Omental fat pad (tissue), 4 donors: ENCODE results near the gene C12orf76. TPM values are rescaled to one million over a fixed set of nuclear protein-coding genes. Genes with fewer than 3 reads are reported as not detected.
"Not testable (repeated sequence)": the region's sequence is repeated elsewhere in the genome, so short reads cannot be mapped to it uniquely, and the experiment has no call there.

Source experiments
- ATAC-seq: fragments of 150-250 bp; one replicate; pipeline ENCODE4 v1.9.1; 2016; ENCODE audit warnings: mild to moderate bottlenecking, moderate library complexity; ENCODE audit not compliant: low FRiP score
- DNase-seq: peaks from one replicate; pipeline ENCODE4 v3.0.0-alpha.2; 2019; ENCODE audit warnings: low spot score
- total RNA-seq, 4 donors: library from RNA; depleted of rRNA; stranded (reverse); fragments of >200 nt; gene quantifications; one replicate each; pipeline ENCODE4 v1.1.0, GENCODE V29; 2016
- TF ChIP-seq, protein P1 (sequence below), 3 donors: fragments of 450-650 bp; IDR thresholded peaks; one replicate each; pipeline ENCODE4 v1.5.1; 2016 to 2017; ENCODE audit warnings: antibody characterized with exemption in 3 of 3, mild to moderate bottlenecking in 3 of 3, moderate library complexity in 2 of 3

C12orf76 gene
- total RNA-seq, 4 donors from 2014 or later = 7.4 to 17.0 (median 11.9) TPM

DNA sequence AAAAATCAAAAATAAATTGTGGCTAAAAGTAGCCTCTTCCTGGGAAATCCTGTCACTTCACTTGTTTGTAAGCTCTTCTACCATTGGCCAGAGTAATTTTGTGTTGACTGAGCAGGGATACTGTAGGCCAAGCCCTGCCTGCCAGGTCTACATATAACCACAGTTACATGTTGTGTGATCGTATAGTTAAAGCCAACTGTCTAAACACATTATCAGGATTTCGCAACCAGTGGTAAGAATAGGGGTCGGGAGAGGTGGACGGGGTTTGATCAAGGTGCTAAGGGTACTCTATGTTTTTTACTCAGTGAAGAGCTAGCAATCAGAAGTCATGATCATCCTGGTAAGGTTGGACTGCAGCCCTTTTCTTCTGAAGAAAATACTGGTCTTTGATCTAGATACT, 35.7 kb downstream of the C12orf76 start:
- TF ChIP-seq, protein P1, sequence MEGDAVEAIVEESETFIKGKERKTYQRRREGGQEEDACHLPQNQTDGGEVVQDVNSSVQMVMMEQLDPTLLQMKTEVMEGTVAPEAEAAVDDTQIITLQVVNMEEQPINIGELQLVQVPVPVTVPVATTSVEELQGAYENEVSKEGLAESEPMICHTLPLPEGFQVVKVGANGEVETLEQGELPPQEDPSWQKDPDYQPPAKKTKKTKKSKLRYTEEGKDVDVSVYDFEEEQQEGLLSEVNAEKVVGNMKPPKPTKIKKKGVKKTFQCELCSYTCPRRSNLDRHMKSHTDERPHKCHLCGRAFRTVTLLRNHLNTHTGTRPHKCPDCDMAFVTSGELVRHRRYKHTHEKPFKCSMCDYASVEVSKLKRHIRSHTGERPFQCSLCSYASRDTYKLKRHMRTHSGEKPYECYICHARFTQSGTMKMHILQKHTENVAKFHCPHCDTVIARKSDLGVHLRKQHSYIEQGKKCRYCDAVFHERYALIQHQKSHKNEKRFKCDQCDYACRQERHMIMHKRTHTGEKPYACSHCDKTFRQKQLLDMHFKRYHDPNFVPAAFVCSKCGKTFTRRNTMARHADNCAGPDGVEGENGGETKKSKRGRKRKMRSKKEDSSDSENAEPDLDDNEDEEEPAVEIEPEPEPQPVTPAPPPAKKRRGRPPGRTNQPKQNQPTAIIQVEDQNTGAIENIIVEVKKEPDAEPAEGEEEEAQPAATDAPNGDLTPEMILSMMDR (IDR thresholded peaks at IDR 0.05) = no peak
- ATAC-seq = no peak
- DNase-seq = no peak

DNA sequence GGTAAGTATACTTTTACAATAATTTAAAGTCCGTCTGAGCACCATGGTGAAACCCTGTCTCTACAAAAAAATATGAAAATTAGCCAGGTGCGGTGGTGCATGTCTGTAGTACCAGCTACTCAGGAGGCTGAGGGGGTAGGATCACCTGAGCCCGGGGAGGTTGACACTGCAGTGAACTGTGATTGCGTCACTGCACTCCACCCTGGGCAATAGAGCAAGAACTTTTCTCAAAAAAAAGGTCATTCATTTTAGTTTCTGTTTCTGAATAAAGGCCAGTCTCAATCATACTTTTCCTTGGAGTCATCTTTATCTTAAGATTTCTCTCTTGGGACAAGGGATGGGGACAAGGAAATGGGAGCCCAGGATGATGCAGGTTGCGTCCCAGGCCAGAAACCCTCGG, 36.2 kb downstream of the C12orf76 start:
- TF ChIP-seq, protein P1 (IDR thresholded peaks at IDR 0.05) = no peak
- DNase-seq (no peak), ATAC-seq (no peak)

DNA sequence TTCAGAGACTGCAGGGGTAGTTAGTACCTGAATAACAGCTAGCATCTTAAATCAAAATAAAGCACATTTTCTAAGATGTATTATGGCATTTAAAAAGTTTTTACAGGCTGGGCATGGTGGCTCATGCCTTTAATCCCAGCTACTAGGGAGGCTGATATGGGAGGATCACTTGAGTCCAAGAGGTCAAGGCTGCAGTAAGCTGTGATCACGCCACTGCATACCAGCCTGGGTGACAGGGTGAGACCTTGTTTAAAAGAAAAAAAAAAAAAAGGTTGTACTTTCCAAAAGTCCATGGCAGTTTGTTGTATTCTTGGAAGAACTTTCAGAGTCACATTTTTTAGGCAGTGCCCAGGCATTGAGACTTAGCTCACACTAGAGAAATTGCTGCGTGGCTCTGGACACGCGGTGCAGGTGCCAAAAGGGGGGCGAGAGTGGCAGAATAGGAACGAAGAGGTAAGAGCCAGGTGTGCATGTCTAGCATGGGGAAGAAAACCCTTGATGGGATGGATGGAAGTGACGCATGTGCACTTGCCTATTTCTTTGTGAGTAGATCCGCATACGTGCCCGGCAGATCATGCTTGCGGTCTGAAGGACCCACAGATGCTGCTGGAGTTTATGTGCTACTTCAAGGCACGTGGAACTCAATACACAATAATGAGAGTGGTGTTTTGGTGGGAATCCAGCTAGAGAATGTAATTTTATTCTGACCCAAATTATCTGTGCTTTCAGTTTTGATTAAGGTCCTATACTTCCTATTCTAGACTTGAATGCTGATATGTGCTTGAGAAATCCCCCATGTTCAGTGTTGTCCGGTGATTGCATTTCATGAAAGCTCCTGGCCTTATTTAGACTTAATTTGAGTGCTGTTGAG, 37.2 kb downstream of the C12orf76 start:
- DNase-seq (no peak), ATAC-seq (no peak)
- TF ChIP-seq, protein P1 (IDR thresholded peaks at IDR 0.05) = no peak

DNA sequence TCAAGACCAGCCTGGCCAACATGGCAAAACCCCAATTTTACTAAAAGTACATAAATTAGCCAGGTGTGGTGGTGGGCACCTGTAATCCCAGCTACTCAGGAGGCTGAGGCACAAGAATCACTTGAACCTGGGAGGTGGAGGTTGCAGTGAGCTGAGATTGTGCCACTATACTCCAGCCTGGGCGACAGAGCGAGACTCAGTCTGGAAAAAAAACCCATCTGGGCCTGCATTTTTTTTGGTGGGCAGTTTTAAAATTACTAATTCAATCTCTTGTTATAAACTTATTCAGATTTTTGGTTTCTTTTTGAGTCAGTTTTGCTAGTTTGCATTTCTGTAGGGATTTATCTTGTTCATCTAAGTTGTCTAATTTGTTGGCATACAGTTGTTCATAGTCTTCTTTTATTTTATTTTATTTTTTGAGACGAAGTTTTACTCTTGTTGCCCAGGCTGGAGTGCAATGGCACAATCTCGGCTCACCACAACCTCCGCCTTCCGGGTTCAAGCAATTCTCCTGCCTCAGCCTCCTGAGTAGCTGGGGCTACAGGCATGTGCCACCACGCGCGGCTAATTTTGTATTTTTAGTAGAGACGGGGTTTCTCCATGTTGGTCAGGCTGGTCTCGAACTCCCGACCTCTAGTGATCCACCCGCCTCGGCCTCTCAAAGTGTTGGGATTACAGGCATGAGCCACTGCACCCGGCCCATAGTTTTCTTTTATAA, 39.5 kb downstream of the C12orf76 start:
- not testable (repeated sequence) for ATAC-seq

GRCh38 chr12:110007881-110008280, 40.4 kb downstream of the C12orf76 start:
- ATAC-seq (no peak), DNase-seq (no peak)
- TF ChIP-seq, protein P1 (IDR thresholded peaks at IDR 0.05) = no peak

More for the DNA sequence above, 39.5 kb downstream of the C12orf76 start:
- DNase-seq = not testable (repeated sequence)

DNA sequence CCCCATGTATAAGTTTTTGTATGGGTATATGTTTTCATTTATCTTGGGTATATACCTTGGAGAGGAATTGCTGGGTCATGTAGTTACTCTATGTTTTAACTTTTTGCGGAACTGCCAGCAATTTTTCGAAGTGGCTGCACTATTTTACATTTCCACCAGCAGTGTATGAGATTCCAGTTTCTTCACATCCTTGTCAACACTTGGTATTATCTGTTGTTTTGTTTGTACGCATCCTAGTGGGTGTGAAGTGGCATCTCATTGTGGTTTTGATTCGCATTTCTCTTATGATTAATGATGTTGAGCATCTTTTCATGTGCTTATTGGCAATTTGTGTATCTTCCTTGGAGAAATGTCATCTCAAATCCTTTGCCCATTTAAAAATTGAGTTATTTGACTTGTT, 42.2 kb downstream of the C12orf76 start:
- TF ChIP-seq, protein P1 (IDR thresholded peaks at IDR 0.05) = no peak
- ATAC-seq = no peak
- DNase-seq = no peak

DNA sequence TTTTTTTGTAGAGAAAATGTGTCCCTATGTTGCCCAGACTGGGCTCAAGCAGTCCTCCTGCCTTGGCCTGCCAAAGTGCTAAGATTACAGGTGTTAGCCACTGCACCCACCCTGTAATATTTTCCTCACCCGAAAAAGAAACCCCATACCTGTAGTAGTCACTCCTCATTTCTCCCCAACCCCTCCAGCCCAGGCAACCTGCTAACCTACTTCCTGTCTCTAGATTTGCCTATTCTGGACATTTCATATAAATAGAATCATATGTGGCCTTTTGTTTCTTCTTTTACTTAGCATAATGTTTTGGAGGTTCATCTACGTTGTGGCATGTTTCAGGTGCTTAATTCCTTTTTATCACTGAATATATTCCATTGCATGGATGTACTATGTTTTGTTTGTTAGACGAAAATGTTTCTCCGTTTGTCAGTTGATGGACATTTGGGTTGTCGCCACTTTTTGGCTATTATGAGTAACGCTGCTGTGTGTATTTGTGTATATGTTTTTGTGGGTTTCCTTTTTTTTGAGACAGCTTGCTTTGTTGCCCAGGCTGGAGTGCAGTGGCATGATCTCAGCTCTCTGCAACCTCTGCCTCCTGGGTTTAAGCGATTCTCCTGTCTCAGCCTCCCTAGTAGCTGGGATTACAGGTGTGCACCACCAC, 42.9 kb downstream of the C12orf76 start:
- TF ChIP-seq, protein P1 (IDR thresholded peaks at IDR 0.05) = no peak
- no peak for DNase-seq

More for the DNA sequence above, 42.9 kb downstream of the C12orf76 start:
- no peak for ATAC-seq
